HEK293T (cell line): Measurements from ENCODE around the gene MRPL38.

Source experiments
- ELF4 ChIP-seq: fragments of 450-650 bp; IDR thresholded peaks from 2 replicates; pipeline ENCODE4 v1.6.1; 2017; ENCODE audit warnings: antibody characterized with exemption
- FOXA1 ChIP-seq: fragments of 450-650 bp; IDR thresholded peaks from 2 replicates; pipeline ENCODE4 v1.6.1; 2016; ENCODE audit warnings: mild to moderate bottlenecking
- FOXK2 ChIP-seq: fragments of 450-650 bp; IDR thresholded peaks from 2 replicates; pipeline ENCODE4 v1.6.1; 2016; ENCODE audit warnings: mild to moderate bottlenecking
- FOXM1 ChIP-seq: fragments of 450-650 bp; IDR thresholded peaks from 2 replicates; pipeline ENCODE4 v1.6.1; 2017; ENCODE audit warnings: mild to moderate bottlenecking, borderline replicate concordance
- HDGF ChIP-seq: fragments of 450-650 bp; IDR thresholded peaks from 2 replicates; pipeline ENCODE4 v1.6.1; 2017; ENCODE audit warnings: antibody characterized with exemption, borderline replicate concordance
- LEF1 ChIP-seq: fragments of 450-650 bp; IDR thresholded peaks from 2 replicates; pipeline ENCODE4 v1.6.1; 2017; ENCODE audit warnings: mild to moderate bottlenecking, borderline replicate concordance
- PKNOX1 ChIP-seq: fragments of 450-650 bp; IDR thresholded peaks from 2 replicates; pipeline ENCODE4 v1.6.1; 2016
- SP1 ChIP-seq: fragments of 450-650 bp; IDR thresholded peaks from 2 replicates; pipeline ENCODE4 v1.6.1; 2017
- SUZ12 ChIP-seq: fragments of 450-650 bp; IDR thresholded peaks from 2 replicates; pipeline ENCODE4 v1.6.1; 2016; ENCODE audit warnings: mild to moderate bottlenecking

DNA sequence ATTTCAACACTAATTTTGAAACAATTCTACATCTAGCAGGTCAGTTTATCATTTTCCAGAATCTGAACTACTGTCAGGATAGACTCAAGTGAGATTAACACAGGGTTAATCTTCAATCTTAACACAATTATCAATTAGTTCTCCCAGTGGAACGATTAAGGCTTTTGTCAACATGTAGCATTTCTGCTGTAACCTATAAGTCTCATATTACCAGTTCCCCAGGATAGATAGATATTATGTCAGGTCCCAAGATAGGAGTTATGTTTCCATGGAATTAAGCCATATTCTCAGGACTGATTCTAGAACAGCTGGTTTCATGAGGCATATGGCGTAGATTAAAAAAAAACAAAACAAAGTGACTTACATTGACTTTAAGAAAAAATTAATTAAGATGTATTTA is 40.5 kb upstream of the MRPL38 start:
- no peak for TF ChIP-seq SUZ12
- no peak for TF ChIP-seq FOXM1
- no peak for TF ChIP-seq SP1
- no peak for TF ChIP-seq FOXK2
- TF ChIP-seq FOXA1: no peak
- no peak for TF ChIP-seq LEF1
- no peak for TF ChIP-seq PKNOX1
- TF ChIP-seq HDGF: no peak
- TF ChIP-seq ELF4: no peak
